Stimulated activated naive CD8-positive, alpha-beta T cell treated with anti-CD3 and anti-CD28 coated beads, Interleukin-15, Interleukin-2, amounts not matched to agents 100 ng/mL and 50 ng/mL, for 24 hours (primary cell): ENCODE data around the gene C1orf141.
A peak's percentile ranks its signal among the peaks of the same experiment; 100 is the strongest.
"Not testable (repeated sequence)": the region's sequence is repeated elsewhere in the genome, so short reads cannot be mapped to it uniquely, and the experiment has no call there.

ENCODE experiments used
- H3K27ac Mint-ChIP-seq: one replicate; pipeline ENCODE4 v1.8.0; 2021; ENCODE audit warnings: mild to moderate bottlenecking, mixed read lengths
- H3K27me3 Mint-ChIP-seq: one replicate; pipeline ENCODE4 v1.8.0; 2021; ENCODE audit warnings: mixed read lengths
- H3K36me3 Mint-ChIP-seq: one replicate; pipeline ENCODE4 v1.8.0; 2021; ENCODE audit warnings: low read depth, mixed read lengths
- H3K4me1 Mint-ChIP-seq: one replicate; pipeline ENCODE4 v1.8.0; 2021; ENCODE audit warnings: low read depth, mixed read lengths
- H3K4me3 Mint-ChIP-seq: one replicate; pipeline ENCODE4 v1.8.0; 2021; ENCODE audit warnings: mild to moderate bottlenecking, mixed read lengths
- H3K9me3 Mint-ChIP-seq: one replicate; pipeline ENCODE4 v1.8.0; 2021; ENCODE audit warnings: mixed read lengths

Gene C1orf141

GRCh38 chr1:67149179-67149770 lies 14.5 kb upstream of the C1orf141 start:
- no peak overlapping the region for H3K4me3 Mint-ChIP-seq
- no peaks in the 10 kb centered on the region for H3K36me3 Mint-ChIP-seq
- H3K4me1 Mint-ChIP-seq, result peaks cover 40% of the 10 kb centered on the region
- no peaks in the 10 kb centered on the region for H3K9me3 Mint-ChIP-seq
- peaks cover 24% of the 10 kb centered on the region for H3K27me3 Mint-ChIP-seq
- no peak overlapping the region for H3K27ac Mint-ChIP-seq

- no peak overlapping the region for H3K27ac Mint-ChIP-seq
These were observed 13.9 kb upstream of the C1orf141 start for GRCh38 chr1:67148516-67149178.

GRCh38 chr1:67147973-67148372 lies 13.2 kb upstream of the C1orf141 start:
- H3K4me3 Mint-ChIP-seq, H3K9me3 Mint-ChIP-seq, H3K27ac Mint-ChIP-seq, H3K36me3 Mint-ChIP-seq: not testable (repeated sequence)
- Mint-ChIP-seq H3K4me1 (peaks cover 53% of the 10 kb centered on the region), H3K27me3 (peaks cover 15% of the 10 kb centered on the region)

More at GRCh38 chr1:67148516-67149178, 13.9 kb upstream of the C1orf141 start:
- Mint-ChIP-seq H3K27me3 (peaks cover 21% of the 10 kb centered on the region), H3K9me3 (no peaks in the 10 kb centered on the region), H3K4me3 (no peak overlapping the region), H3K4me1 (peaks cover 46% of the 10 kb centered on the region), H3K36me3 (no peaks in the 10 kb centered on the region)

- Mint-ChIP-seq H3K9me3 (no peaks in the 10 kb centered on the region), H3K27me3 (peaks cover 5% of the 10 kb centered on the region), H3K4me3 (no peak overlapping the region), H3K27ac (no peak overlapping the region), H3K4me1 (peaks cover 53% of the 10 kb centered on the region), H3K36me3 (no peaks in the 10 kb centered on the region)
These were observed 11.8 kb upstream of the C1orf141 start for GRCh38 chr1:67146539-67146938.

GRCh38 chr1:67146101-67146500 lies 11.3 kb upstream of the C1orf141 start:
- H3K9me3 Mint-ChIP-seq, result no peaks in the 10 kb centered on the region
- H3K4me1 Mint-ChIP-seq, result peaks cover 50% of the 10 kb centered on the region
- no peaks in the 10 kb centered on the region for H3K36me3 Mint-ChIP-seq
- no peak overlapping the region for H3K27ac Mint-ChIP-seq
- H3K4me3 Mint-ChIP-seq, result no peak overlapping the region
- H3K27me3 Mint-ChIP-seq, result peaks cover 3% of the 10 kb centered on the region

GRCh38 chr1:67144696-67145095 lies 9.9 kb upstream of the C1orf141 start:
- Mint-ChIP-seq H3K9me3 (no peaks in the 10 kb centered on the region), H3K27me3 (no peaks in the 10 kb centered on the region), H3K27ac (no peak overlapping the region), H3K4me3 (no peak overlapping the region), H3K4me1 (peaks cover 47% of the 10 kb centered on the region), H3K36me3 (no peaks in the 10 kb centered on the region)

GRCh38 chr1:67143966-67144365 lies 9.2 kb upstream of the C1orf141 start:
- Mint-ChIP-seq H3K36me3 (no peaks in the 10 kb centered on the region), H3K4me1 (peaks cover 41% of the 10 kb centered on the region), H3K9me3 (no peaks in the 10 kb centered on the region), H3K4me3 (no peak overlapping the region), H3K27me3 (no peaks in the 10 kb centered on the region), H3K27ac (no peak overlapping the region)

GRCh38 chr1:67142931-67143330 lies 8.2 kb upstream of the C1orf141 start:
- H3K27ac Mint-ChIP-seq, result peak overlapping the region; percentile 55
- peak overlapping the region; percentile 0 for H3K4me3 Mint-ChIP-seq
- H3K9me3 Mint-ChIP-seq, result no peaks in the 10 kb centered on the region
- H3K27me3 Mint-ChIP-seq, result no peaks in the 10 kb centered on the region
- H3K36me3 Mint-ChIP-seq, result no peaks in the 10 kb centered on the region
- H3K4me1 Mint-ChIP-seq, result peaks cover 36% of the 10 kb centered on the region

GRCh38 chr1:67141832-67142231 lies 7.1 kb upstream of the C1orf141 start:
- not testable (repeated sequence) for H3K4me3 Mint-ChIP-seq, H3K27me3 Mint-ChIP-seq, H3K36me3 Mint-ChIP-seq, H3K9me3 Mint-ChIP-seq, H3K27ac Mint-ChIP-seq
- peaks cover 36% of the 10 kb centered on the region for H3K4me1 Mint-ChIP-seq

- H3K4me1 Mint-ChIP-seq, result peaks cover 28% of the 10 kb centered on the region
- H3K27ac Mint-ChIP-seq, result no peak overlapping the region
- no peaks in the 10 kb centered on the region for H3K36me3 Mint-ChIP-seq
- no peaks in the 10 kb centered on the region for H3K27me3 Mint-ChIP-seq
- no peak overlapping the region for H3K4me3 Mint-ChIP-seq
- H3K9me3 Mint-ChIP-seq, result no peaks in the 10 kb centered on the region
These were observed 5.7 kb upstream of the C1orf141 start for GRCh38 chr1:67140460-67140859.

- Mint-ChIP-seq H3K4me1 (peaks cover 30% of the 10 kb centered on the region), H3K36me3 (no peaks in the 10 kb centered on the region), H3K27me3 (peaks cover 3% of the 10 kb centered on the region), H3K4me3 (no peak overlapping the region), H3K27ac (no peak overlapping the region), H3K9me3 (no peaks in the 10 kb centered on the region)
These were observed 4.2 kb upstream of the C1orf141 start for GRCh38 chr1:67138813-67139499.

GRCh38 chr1:67137307-67137753 lies 2.6 kb upstream of the C1orf141 start:
- H3K4me1 Mint-ChIP-seq, result peaks cover 17% of the 10 kb centered on the region
- peaks cover 3% of the 10 kb centered on the region for H3K27me3 Mint-ChIP-seq
- no peaks in the 10 kb centered on the region for H3K36me3 Mint-ChIP-seq
- no peak overlapping the region for H3K4me3 Mint-ChIP-seq
- H3K27ac Mint-ChIP-seq, result no peak overlapping the region
- no peaks in the 10 kb centered on the region for H3K9me3 Mint-ChIP-seq

- Mint-ChIP-seq H3K9me3 (no peaks in the 10 kb centered on the region), H3K4me1 (peaks cover 10% of the 10 kb centered on the region), H3K36me3 (no peaks in the 10 kb centered on the region), H3K27me3 (peaks cover 3% of the 10 kb centered on the region), H3K27ac (no peak overlapping the region), H3K4me3 (no peak overlapping the region)
These were observed 584 bp upstream of the C1orf141 start for GRCh38 chr1:67135354-67135753.

- no peak overlapping the region for H3K4me3 Mint-ChIP-seq
- no peaks in the 10 kb centered on the region for H3K36me3 Mint-ChIP-seq
- H3K9me3 Mint-ChIP-seq, result no peaks in the 10 kb centered on the region
- H3K27ac Mint-ChIP-seq, result no peak overlapping the region
- peaks cover 10% of the 10 kb centered on the region for H3K4me1 Mint-ChIP-seq
- H3K27me3 Mint-ChIP-seq, result peaks cover 3% of the 10 kb centered on the region
These were observed 1.6 kb downstream of the C1orf141 start for GRCh38 chr1:67133177-67133576.

GRCh38 chr1:67130673-67131072 lies 4.1 kb downstream of the C1orf141 start:
- H3K4me3 Mint-ChIP-seq, result no peak overlapping the region

More at GRCh38 chr1:67130673-67131072, 4.1 kb downstream of the C1orf141 start:
- Mint-ChIP-seq H3K9me3 (no peaks in the 10 kb centered on the region), H3K4me1 (peaks cover 19% of the 10 kb centered on the region), H3K27ac (no peak overlapping the region), H3K27me3 (peaks cover 3% of the 10 kb centered on the region), H3K36me3 (no peaks in the 10 kb centered on the region)
